GM19239 (cell line): Measurements from ENCODE around the gene DNMT3A.

Experiments
- DNase-seq: peaks from one replicate; pipeline ENCODE4 v3.0.0; 2011; ENCODE audit warnings: low spot score; ENCODE audit not compliant: insufficient read length
- FAIRE-seq: peaks from 2 replicates; lab custom pipeline; 2011; peaks lifted over from hg19 to GRCh38; lab: Jason Lieb, UNC

The DNMT3A gene

DNA sequence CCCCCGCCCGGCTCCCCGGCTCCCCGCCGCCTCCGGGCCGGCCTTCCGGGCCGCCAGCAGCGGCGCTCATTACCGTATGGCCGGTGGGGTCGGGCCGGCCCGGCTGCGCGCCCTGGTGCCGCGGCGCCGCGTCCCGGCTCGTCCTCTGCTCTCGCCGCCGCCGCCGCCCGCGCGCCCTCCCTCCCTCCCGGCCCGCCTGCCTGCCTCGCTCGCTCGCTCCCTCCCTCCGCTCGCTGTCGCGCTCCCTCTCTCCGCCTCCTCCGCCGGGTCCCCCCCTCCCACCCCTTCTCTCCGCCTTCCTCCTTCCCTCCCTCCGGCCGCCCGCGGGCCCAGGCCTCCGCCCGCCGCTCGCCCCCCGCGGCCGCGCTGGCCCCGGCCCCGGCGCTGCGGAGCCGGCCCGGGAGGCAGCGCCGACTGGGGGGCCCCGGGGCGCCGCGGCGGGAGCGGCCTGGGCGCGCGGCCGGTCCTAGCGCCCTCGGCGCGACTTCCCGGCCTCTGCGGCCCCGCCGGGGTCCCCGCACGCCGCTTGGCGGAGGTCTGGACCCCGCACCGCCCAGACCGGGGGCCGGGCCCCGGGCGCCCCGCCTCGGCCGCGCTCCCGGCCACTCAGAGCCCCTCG, at the start of gene DNMT3A:
DNMT3A (minus strand) TSS at position 173 of the 619 bp plus-strand sequence. CDS start 27,941 bp downstream, outside the sequence.
- peak; percentile 53 for FAIRE-seq
- peak; percentile 80 for DNase-seq

DNA sequence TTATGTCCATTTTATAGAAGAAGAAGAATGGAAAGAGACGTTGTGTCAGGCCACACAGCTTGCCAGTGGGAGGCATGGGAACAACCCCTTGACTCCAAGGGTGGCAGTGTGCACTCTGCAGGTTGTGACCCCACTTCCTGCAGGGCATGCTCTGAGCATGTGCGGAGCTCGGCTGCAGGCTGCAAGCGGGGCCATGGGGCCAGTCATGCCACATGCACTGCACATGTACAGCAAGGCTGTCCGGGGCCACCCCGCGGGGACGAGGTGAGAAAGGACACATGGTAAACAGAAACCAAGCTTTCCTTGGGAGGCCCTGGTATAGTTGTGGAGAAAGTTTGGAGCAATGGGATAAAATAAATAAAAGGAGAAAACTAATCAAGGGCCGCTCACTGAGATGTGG, 47.4 kb upstream of the DNMT3A start:
- DNase-seq: no peak
- no peak for FAIRE-seq

DNA sequence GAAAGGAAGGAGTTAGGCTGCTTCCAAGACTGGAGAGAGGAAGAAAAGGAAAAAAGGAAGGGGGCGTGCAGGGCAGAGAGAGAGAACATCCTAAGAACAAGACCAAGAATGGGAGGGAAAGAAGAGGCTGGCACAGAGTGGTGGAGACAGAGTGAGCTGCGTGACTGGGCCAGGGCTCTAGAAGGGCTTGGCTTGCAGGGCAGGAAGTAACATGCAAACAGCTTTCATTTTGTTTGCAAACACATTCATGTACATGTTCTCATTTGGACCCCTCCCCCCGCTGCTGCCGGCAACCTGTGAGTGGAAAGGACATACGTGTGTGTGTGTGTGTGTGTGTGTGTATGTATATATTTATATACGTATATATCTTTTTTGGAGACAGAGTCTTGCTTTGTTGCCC, 46.8 kb upstream of the DNMT3A start:
- no peak for DNase-seq
- peak; percentile 21 for FAIRE-seq

DNA sequence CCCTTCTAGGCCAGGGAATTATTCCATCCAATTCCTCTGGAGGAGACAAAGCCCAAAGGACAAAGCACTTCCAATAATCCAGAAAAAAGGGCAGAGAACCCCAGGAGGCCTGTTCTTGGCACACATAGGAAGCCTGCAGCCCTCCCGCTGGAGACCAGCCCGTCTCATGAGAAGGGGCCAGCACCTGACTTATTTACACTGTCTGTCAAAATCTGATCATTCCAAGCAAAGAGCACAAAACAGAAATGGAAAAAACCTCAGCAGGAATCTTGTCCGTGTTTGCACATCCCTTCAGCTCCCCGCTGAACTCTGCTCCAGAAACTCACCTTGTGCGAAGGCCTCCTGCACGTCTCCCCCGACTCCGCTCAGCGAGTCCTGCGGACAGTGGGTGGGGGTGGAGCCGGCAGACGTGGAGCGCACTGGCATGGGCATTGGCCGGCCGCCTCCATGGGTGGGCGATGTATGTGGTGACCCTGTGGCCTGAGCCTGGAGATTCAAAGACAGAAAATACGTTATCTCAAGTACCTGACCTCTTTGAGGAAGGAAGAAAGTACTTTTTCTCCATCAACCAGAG, 46.2 kb upstream of the DNMT3A start:
- DNase-seq (no peak), FAIRE-seq (no peak)

DNA sequence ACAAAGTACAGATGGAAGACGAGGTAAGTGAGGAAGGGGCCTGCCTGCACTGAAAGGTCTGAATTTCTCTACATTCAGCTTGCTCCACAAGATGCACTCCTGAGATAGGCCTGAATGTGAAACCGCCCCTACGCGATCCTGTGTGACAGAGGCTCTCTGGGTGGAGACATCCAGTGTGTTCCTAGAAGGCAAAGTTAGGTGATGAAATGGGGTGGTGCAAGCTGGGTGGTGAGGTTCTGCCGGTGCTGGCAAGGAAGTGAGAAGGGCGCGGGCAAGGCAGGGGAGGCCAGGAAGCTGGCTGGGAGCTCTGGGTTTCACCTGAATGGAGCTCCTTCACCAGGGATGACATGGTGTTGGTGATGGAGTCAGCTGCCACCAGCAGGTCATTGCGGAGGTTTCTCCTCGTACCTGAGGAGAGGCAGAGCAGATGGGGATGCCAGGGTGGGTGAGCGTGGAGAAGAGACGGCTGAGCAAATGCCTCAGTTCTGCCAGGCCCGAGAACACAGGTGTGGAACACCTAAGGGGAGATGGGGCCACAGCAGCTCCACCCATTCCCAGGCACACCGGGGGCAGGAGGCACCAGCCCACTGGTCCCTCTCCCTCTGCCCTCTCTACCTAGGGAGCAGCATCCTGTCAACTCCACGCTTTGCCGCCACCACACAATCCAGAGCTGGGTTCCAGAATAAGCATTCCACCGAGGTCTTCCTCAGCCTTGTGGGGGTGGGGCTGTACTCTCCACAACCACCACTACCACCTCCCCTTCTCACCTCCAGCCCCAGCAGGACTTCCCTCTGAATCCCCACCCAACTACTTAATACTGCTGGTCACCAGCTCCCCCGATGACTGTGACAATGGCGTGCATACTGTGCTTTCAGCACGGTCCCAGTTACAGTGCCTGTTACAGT, 45.5 kb upstream of the DNMT3A start:
- DNase-seq: no peak
- FAIRE-seq: no peak

DNA sequence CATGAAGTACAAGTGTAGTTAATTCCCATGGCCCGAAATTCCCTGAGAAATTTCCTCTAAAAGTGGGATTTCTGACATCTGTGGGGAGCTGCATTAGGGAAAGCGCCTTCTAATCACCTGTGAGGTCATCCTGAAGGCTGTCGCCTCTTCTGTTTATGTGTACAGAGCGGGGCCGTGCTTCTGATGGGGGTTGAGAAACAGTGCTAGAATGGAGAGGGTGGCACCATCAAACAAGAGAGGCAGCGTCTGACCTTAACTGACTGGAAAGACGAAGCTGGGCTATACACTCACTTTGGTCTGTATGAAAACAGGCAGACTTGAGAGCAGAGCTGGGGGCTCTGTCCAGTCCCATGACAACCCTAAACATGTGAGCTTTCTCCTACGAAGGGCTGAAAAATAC, 44.2 kb upstream of the DNMT3A start:
- DNase-seq: no peak
- FAIRE-seq: no peak

DNA sequence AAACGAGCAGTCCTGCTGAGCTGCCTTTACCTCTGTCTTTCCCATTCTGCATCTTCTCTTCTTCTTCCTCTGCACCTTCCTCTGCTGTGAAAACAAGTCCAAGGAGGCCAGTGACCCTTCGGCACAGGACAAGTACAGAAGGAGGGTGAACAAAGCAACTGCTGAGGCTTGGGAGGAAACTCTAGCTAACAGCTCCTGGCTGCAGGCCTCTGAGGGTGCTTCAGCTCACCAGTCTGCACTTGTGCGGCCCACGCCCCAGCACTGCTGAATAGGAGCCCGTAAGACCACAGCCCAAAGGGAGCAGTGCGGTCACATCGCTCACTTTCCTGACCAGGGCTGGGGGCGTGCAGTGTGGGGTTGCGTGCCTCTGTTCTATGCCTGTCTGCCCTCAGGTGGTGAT, 42.1 kb upstream of the DNMT3A start:
- FAIRE-seq (no peak), DNase-seq (no peak)

DNA sequence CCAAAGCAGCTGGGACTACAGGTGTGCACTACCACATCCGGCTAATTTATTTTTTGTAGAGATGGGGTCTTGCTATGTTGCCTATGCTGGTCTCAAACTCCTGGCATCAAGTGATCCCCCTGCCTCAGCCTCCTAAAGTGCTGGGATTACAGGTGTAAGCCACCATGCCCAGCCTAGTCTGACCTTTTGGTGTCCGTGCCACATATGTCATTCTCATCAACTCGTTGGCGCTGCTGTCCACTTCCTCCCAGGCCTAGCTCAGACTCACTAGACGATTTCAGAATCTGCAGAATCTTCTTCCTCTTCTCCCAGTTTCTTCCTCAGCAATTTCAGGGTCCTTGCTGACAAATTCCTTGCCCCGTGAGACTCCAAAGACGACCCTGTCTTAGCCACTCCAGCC, 39.8 kb upstream of the DNMT3A start:
- FAIRE-seq (no peak), DNase-seq (no peak)

DNA sequence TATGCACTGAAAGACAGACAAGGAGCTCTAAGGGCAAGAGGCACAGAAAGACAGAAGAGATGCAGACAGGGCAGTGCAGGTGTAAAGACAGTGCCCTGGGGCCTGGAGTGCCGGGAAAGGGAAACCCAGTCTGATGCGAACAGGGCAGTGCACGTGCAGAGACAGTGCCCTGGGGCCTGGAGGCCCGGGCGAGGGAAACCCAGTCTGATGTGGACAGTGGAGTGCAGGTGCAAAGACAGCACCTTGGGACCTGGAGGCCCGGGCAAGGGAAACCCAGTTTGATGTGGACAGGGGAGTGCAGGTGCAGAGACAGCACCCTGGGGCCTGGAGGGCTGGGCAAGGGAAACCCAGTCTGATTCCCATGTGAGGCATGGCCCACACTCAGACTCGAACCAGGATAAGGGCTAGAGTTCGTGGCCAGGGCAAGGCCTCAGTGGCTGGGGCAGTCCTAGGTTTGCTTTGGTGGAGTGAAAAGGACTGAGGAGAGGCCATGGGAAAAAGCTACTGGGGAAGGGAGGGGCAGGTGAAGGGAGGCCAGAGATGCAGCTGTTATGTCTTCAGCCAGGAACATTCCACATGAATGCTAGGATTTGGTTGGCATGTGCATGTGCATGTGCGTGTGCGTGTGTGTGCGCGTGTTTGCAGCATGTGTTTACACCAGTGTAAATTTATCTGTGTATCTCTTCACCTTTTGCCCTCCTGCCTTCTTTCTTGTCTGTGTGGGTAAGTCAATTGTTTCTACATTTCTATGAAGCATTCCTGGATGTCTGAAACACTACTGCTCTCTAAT, 39.1 kb upstream of the DNMT3A start:
- FAIRE-seq: no peak
- no peak for DNase-seq

DNA sequence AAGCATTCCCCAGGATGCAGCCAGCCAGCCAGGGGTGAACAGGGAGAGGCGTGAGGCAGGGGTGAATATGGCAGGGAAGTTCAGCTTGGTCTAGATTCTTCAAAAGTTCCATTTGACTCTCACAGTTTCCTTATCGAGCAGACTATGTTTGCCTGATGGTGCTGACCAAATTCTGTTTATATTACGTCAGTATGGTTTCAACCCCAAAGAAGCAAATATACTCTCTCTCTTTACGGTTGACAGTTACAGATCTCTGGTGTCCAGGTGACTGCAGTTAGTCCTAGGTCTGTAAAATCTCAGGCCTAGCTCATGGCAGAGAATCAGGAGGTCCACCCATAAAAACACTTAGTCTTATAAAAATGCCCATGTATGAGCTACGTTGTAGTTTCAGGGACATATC, 38.3 kb upstream of the DNMT3A start:
- FAIRE-seq: peak; percentile 62
- no peak for DNase-seq

DNA sequence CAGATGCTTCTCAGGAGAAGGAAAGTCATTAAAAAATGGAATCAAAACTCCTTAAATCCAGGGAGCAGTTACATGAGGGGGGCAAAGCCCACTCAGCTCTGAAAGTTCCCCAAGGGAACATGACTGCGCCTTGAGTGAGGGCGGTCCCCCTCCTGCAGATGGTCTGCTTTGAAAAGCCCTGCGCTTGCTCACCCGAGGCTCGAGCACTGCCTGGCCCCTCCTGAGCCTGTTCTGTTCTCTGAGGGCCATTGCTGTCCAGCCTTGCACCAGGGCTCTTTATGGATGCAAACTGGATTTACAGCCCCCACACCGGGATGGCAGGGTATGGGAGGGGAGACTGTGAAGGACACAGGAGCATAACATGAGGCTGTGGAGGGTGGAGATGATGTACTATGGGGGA, 37.8 kb upstream of the DNMT3A start:
- FAIRE-seq: no peak
- no peak for DNase-seq

DNA sequence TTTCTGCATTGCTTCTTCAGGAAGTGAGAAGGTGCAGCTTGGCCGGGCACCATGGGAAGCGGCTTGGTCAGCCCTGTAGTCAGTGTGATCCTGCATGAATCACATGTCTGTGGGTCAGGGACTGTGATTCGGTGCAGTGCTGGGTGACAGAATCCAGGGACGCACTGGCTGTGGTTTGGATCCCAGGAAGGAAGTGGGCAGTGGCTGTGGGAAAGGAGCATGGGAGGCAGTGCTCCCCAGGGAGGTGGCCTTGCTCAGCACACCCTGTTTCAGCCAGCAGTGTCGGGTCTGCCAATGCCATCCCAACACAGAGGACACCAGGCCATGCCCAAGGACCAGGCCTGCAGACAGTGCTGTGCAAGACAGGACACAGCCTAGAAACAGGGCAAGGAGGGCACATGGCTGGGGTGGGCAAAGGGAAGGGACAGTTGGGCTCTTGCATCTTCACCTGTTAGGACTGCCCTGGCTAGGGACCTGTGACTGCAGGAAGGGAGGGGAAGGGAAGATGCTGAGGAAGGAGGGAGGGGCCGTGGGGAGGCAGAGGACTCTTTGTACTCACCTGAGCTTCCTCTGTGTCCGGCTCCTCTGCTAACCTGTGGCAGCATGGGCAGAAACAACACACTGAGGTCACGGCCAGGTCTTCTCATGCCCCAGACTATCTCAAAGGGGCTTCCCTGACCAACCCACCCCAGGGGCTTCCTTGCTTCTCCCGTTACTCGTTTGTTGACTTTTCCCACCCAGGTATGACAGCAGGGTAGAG, 37.2 kb upstream of the DNMT3A start:
- no peak for FAIRE-seq

DNA sequence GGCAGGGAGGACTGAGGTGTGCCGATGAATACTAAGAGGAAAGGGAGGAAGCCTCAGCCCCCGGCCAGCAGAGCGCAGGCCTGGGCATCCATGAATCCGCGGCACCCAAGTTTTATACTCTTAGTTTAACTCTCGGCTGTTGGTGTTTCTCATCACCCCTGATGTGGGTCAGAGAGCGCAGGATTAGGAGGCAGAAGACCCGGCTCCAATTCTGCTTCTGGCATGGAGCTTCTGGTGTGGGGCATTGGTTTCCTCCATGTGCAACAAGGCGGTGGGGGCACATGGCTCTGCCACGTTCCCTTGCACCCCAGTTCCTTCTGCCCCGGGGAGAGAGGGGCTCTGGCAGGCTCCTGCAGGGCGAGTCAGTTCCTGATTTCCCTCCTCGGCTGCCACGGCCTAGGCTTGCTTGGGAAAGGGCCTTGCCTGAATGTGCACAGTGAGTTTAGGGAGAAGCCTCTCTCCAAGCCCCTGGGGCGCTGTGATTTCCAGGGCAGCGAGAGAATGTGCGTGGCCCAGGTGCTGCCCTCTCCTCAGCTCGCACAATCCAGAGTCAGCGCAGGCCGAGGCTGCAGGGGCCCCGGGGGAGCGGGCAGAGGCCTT, 36.2 kb upstream of the DNMT3A start:
- FAIRE-seq (no peak), DNase-seq (no peak)

More for the DNA sequence above, 37.2 kb upstream of the DNMT3A start:
- no peak for DNase-seq

DNA sequence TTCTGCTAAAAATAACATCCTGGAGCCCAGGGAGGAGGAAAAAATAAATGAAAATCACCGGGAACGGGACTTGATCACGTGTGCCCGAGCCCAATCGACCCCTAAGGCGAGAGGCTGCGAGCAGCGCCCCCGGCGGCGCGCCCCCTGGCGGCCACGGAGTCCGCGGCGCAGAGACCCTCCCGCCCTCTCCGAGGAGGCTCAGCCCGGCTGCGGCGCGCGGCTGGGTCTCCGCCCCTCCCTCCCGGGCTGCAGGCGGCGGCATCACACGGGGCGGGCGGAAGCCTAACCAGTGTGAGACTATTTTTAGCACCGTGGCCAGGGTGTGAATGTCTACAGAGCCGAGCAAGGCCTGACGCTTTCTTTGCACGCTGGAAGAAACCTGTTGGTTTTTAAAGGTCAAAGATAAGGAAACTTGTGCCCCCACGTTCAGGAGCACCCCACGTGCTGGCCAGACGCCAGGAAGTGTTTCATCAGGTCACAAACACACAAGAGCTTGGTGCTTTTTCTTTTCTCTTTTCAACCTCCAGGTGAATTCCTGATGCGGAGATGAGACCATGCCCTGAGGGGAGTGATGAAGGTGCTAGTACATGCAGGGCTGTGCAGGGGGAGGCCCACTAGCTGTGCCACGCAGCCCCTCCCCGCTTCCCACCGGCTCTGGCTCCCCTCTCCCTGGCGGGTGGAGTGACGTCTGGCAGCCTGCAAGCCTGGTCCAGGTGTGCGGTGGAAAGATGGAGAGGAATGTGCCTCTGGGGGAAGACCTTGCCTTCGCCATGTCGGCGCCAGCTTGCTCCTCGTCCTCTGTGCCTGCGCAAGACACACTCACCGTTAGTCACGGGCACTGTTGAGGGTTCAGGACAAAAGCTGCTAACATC, 35.3 kb upstream of the DNMT3A start:
- FAIRE-seq (peak; percentile 97), DNase-seq (peak; percentile 90)

DNA sequence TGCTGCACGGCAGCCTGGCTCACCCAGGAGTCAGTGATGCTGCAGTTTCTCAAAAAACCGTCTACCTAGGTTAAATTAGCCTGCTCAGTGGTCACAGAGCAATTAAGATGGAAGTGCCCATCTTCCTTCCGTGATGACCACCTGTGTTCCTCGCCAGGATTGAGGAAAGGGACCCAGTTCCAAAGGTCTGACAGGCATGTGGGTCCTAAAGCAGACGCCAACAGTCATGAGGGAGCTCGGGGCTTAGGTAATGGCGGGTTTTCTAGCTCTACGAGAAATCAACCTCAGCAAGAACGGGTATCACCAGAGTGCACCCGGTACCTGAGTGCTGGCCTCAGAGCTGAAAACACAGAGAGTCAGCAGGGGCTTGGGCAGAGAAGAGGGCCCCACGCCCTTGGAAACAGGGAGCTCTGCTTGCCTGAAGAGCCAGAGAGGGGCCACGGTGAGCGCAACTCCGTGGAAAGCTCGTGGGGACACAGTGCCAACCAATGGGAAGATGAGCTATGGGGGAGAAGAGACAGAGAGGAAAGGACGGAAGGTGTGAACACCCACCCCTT, 34.3 kb upstream of the DNMT3A start:
- FAIRE-seq (peak; percentile 56), DNase-seq (no peak)

DNA sequence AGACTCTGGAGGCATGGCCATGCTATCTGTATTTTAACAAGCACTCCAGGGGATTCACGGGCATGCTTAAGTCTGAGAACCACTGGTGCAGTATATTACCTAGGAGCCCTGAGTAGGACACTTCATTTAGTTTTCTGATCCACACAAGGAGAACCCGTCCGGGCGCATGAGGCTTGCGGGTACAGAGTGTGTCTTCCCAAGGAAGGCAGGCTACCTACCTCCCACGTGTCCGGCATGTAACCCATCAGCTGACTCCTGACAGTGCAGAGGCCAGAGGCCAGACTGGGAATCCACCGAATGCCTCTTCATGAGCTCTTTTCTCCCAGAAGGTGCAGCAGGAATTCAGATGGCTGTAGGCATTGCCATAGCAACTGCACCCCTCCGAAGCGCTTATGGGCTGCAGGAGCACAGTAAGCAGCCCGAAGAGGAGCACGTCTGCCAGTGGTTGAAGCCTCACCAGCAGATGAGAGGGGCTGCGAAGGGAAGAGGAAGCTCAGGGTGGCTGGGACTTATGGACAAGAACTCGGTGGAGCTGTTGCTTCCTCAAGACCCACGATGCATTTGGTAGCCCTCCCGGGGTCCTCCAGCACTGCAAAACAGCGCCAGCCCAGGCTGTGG, 33.8 kb upstream of the DNMT3A start:
- FAIRE-seq (no peak), DNase-seq (no peak)

DNA sequence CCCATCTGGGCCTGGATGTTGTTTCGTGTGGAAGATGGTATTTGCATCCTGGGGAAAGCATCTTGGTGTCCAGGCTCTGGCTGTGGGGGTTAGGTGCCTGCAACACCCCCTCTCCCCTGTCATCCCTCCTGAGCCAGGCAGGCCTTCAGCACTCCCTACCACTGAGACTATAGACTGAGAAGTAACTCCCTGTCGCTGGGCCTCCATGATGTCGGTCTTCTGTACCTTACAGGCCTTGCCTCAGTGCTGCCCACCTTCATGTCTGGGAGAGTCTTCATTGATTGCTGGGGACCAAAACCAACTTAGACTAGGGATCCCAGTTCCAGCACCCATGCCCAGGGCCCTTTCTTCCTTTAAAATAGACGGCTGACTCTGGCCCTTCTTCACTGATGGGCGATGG, 33.1 kb upstream of the DNMT3A start:
- FAIRE-seq (no peak), DNase-seq (no peak)

DNA sequence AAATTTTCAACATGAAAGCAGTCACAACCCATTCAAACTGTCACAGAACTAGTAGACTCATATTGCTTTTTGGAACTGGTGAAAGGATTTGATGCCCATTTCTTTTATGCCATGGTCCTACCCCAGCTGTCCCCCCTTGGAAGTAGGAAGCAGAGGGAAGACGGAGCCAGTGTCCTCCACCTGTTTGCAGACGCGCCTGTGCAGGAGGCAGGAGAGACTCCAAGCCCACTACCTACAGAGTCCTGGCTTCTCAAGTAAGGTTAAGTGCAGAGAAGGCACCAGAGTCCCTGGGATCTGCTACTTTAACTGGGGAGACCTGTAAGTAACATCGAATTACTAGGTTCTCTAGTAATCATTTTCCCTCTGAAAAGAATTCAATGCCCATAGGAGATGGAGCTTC, 32.7 kb upstream of the DNMT3A start:
- FAIRE-seq (no peak), DNase-seq (no peak)
